Measurements from ENCODE around the gene ALG1L2.
"Not testable (repeated sequence)": the region's sequence is repeated elsewhere in the genome, so short reads cannot be mapped to it uniquely, and the experiment has no call there.

The ALG1L2 gene

GRCh38 chr3:130073582-130073981, 8.0 kb upstream of the ALG1L2 start:
- POLR2A ChIA-PET = no interaction called here
- DNase-seq (ENCODE audit: extremely low spot score) = no peak
- CTCF ChIA-PET = no interaction called here
- no peak for TF ChIP-seq CTCF (IDR thresholded peaks at IDR 0.05; ENCODE audit: control extremely low read depth, extremely low read depth, low read depth, missing control alignments)

GRCh38 chr3:130077636-130078035, 4.0 kb upstream of the ALG1L2 start:
- POLR2A ChIA-PET = no interaction called here
- DNase-seq (ENCODE audit: extremely low spot score) = no peak
- CTCF ChIA-PET = no interaction called here
- TF ChIP-seq CTCF (IDR thresholded peaks at IDR 0.05; ENCODE audit: control extremely low read depth, extremely low read depth, low read depth, missing control alignments) = no peak

GRCh38 chr3:130083363-130084090, 1.9 kb downstream of the ALG1L2 start:
- POLR2A ChIA-PET; CTCF ChIA-PET; DNase-seq (ENCODE audit: extremely low spot score): not testable (repeated sequence)

GRCh38 chr3:130084436-130084980, 2.9 kb downstream of the ALG1L2 start:
- no peak for TF ChIP-seq CTCF (IDR thresholded peaks at IDR 0.05; ENCODE audit: control extremely low read depth, extremely low read depth, low read depth, missing control alignments)
- CTCF ChIA-PET = no interaction called here
- POLR2A ChIA-PET = no interaction called here
- no peak for DNase-seq (ENCODE audit: extremely low spot score)

- TF ChIP-seq CTCF (IDR thresholded peaks at IDR 0.05; ENCODE audit: control extremely low read depth, extremely low read depth, low read depth, missing control alignments) = no peak
- POLR2A ChIA-PET = no interaction called here
- no peak for DNase-seq (ENCODE audit: extremely low spot score)
- CTCF ChIA-PET = no interaction called here
These were observed 4.2 kb downstream of the ALG1L2 start for GRCh38 chr3:130085881-130086280.

GRCh38 chr3:130086628-130087027, 5.0 kb downstream of the ALG1L2 start:
- CTCF ChIA-PET; POLR2A ChIA-PET; DNase-seq (ENCODE audit: extremely low spot score): not testable (repeated sequence)

- CTCF ChIA-PET = interaction anchor here (1.8 kb wide), 1 partner anchor 45 kb away, joined by 4 read pairs; no protein-coding TSS in a partner anchor
- POLR2A ChIA-PET = no interaction called here
- DNase-seq (ENCODE audit: extremely low spot score) = no peak
- no peak for TF ChIP-seq CTCF (IDR thresholded peaks at IDR 0.05; ENCODE audit: control extremely low read depth, extremely low read depth, low read depth, missing control alignments)
These were observed 6.4 kb downstream of the ALG1L2 start for GRCh38 chr3:130088061-130088460.

- CTCF ChIA-PET; POLR2A ChIA-PET; DNase-seq (ENCODE audit: extremely low spot score): not testable (repeated sequence)
These were observed 9.1 kb downstream of the ALG1L2 start for GRCh38 chr3:130090681-130091080.
